RKO (cell line): ENCODE results near the gene NOP56.
"Not testable (repeated sequence)": the region's sequence is repeated elsewhere in the genome, so short reads cannot be mapped to it uniquely, and the experiment has no call there.

Experiments
- DNase-seq: peaks from one replicate; pipeline ENCODE4 v3.0.0-alpha.2; 2016; ENCODE audit warnings: low spot score

Gene NOP56

GRCh38 chr20:2643708-2644107 is 8.7 kb upstream of the NOP56 start:
- DNase-seq: no peak

DNA sequence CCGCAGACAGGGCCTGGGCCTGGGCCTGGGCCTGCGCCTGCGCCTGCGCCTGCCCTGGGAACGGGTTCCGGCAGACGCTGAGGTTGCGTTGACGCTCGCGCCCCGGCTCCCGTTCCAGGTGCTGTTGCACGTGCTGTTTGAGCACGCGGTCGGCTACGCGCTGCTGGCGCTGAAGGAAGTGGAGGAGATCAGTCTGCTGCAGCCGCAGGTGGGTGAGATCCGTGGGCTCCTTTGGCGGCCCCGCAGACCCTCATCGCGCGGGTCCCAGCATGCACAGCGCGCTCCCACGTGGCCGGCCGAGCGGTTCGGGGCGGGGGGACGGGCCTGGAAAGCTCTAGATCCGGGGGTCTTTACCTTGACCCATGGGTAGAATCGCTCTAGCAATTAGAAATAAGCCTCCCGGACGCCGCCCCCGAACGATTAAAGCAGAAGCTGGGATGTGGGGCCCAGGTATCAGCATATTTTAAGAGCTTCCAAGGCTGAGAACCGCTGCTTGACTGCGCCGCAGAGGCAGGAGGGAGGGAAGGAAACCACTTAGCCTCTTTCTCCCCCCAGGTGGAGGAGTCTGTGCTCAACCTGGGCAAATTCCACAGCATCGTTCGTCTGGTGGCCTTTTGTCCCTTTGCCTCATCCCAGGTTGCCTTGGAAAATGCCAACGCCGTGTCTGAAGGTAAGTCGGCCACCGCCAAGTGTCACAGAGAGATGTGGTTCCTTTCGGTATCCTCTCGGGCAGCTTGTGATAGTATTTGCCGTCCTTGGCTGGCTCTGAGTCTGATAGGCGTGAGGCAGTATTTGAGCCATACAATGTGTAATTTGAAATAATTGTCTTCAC is 508 bp downstream of the NOP56 start:
- no peak for DNase-seq

GRCh38 chr20:2653556-2654383 is 1.3 kb downstream of the NOP56 start:
- peak; percentile 43 for DNase-seq

GRCh38 chr20:2654384-2654822 is 2.0 kb downstream of the NOP56 start:
- DNase-seq: peak; percentile 43

DNA sequence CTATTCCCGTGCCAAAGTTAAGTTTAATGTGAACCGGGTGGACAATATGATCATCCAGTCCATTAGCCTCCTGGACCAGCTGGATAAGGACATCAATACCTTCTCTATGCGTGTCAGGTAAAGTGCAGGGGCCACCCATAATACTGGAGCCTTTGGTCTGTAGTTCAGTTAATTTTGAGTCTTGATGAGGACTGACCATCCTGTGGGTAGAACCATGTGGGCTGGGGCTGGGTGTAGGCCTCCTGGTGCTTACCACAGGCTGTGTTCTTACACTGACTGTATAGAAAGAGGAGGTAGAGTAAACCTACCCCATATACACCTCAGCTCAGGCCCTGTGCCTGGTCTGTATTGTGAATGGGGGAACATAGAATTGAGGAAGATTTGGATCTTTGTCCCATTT is 2.4 kb downstream of the NOP56 start:
- DNase-seq: no peak

- no peak for DNase-seq
These were observed 3.1 kb downstream of the NOP56 start for GRCh38 chr20:2655331-2656116.

DNA sequence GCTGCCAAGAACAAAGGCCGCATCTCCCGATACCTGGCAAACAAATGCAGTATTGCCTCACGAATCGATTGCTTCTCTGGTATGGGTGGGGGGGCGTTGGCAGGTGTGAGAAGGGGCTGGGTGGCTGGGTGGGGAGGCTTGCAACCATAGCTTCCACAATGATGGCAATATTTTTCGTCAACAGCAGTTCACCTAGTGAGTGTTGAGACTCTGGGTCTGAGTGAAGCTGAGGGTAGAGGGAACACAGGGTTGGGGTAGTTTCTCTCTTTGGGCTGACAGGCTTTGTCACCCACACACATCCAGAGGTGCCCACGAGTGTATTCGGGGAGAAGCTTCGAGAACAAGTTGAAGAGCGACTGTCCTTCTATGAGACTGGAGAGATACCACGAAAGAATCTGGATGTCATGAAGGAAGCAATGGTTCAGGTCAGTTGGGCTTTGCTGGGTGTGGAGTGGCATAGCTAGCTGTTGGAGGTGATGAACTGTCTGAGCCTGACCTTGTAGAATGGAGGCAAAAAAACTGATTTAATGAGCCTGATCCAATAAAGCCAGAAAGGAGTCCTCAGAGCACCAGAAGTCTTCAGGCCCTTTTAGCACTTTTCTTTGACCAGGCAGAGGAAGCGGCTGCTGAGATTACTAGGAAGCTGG is 4.2 kb downstream of the NOP56 start:
- DNase-seq: no peak

- no peak for DNase-seq
These were observed 4.8 kb downstream of the NOP56 start for GRCh38 chr20:2657241-2657640.

DNA sequence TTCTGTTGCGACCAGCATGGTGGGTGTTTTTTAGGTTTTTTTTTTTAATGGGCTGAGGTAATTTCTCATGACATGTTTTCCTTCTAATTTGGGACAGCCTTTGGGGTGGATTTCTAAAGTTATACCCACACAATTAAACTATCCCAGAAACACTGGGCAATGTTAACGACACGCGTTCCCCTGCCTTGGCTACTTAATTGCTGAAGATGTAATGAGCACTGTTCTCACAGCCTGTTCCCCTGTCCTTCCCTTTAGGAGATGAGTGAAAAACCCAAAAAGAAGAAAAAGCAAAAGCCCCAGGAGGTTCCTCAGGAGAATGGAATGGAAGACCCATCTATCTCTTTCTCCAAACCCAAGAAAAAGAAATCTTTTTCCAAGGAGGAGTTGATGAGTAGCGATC is 5.2 kb downstream of the NOP56 start:
- no peak for DNase-seq

DNA sequence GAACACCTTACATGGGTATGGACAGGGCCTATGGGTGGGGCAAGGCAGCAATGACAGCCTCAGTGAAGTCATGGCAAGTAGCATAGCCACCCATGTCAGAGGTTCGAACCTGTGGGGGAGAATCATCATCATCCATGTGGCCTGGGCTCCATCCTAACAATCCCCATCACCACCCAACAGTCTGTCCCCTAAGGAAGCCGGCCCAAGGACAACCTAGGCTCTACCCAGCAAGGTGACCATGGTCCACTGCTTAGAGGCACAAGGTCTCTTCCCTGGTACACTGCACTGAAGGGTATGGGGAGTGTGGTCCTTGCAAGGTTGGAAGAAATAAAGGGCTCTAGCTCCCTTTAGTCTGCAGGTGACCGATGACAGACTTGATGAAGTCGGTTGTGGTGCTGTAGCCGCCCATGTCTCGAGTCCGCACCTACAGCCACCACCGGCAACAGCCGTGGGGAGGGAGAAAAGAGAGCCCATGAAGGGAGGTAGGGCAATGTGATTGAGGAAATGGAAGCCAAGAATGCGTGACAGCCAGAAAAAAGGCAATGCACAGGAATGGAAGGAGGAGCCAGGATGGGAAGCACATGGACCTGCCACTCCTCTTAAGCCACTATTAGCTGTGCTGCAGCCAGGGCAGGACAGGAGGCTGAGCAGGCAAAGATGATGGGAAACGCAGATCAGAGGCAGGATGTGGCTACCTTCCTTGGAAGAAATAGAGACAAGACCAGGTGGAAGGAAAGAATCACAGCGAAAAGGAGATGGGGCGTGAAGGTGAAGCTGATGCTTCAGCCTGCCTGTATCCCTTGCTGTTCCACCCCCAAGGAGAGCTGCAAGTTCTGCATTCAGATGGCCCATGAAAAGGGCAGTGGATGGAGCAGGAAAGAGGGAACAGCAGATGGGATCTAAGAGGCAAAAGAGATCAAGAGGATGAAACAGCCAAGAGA is 6.3 kb downstream of the NOP56 start:
- DNase-seq: peak; percentile 69

GRCh38 chr20:2659547-2659946 is 7.1 kb downstream of the NOP56 start:
- no peak for DNase-seq

DNA sequence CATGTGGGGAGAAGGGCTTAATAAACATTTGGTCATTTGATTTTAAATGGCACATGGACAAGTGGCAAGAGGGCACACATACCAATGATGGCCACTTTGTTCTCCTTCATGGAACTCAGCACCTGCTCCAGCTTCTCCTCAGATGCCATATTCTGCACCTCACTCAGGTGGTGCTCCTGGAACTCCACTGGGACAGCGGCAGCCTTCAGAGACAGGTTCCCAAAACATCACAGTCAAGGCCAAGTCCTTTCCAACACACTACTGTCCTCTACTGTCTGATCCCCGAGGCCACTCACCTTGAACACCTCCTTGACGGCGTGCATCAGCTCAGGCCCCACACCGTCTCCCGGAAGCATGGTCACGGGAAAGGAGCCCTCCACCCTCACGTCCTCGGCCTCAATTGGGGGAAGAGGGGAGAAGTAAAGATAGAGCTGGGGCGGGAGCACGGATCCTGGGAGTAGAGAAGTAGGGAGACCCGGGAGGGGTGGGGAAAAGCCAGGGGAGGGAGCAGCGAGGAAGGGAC is 11.0 kb downstream of the NOP56 start:
- no peak for DNase-seq

DNA sequence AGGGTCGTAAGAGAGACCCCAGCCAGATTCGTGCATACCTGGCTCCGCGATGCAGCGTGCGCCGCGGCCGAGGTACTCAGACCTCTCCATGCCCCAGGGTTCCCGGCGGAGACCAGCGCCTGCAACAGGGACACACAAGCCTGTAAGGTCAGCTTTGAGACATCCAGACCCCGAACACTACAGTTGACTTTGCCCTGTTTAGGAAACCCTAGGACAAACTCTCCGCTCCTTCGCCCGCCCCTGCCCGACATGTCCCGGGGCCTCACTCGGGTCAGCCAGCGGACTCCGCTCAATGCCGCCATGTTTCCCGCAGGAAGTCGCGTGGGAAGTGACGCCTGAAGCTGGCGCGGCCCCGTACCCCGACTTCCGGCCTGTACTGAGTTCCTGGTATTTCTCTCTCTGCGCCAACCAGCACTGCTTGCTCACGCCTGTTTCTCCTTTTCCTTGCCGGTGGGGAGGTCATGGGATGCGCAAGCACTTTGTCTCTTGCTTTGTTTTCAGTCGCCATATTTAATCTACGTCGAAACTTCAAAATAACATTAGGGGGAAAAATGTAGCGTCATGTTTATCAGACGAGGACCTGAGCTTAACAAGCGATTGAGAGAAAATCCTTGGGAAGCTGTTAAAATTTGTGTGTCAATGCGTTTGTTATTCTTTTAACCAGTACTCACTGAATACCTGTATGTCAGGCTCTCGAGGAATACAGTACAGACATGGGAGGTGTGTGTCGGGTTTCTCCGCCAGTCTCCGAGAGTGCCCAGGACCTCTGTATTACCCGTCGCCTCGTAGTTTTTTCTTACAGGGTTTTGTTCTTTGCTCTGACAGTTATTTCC is 11.7 kb downstream of the NOP56 start, which contains the start of gene IDH3B:
IDH3B (minus strand) TSS at position 330 of the 833 bp plus-strand sequence; CDS start at position 302, 28 bp downstream.
- peak; percentile 97 for DNase-seq

DNA sequence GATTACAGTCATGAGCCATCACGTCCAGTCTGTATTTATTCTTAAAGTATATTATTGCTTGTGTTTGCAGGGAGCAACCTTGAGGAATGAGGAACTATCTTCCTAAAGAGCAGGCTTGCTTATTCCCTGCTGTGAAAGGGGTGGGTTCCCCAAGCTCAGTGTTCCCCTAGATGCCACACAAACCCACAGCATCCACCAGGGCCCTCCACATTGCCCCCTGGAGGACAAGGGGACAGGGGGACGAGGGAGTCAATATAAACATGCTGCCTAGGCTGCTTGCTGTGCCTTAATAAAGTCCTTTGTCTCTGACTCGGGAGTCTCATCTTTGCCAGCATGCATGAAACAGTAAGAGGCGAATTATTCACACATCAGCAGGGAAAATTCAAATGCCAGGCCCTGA is 19.5 kb downstream of the NOP56 start:
- DNase-seq: no peak

- DNase-seq: no peak
These were observed 20.0 kb downstream of the NOP56 start for GRCh38 chr20:2672446-2672845.

- no peak for DNase-seq
These were observed 21.0 kb downstream of the NOP56 start for GRCh38 chr20:2673453-2673852.

GRCh38 chr20:2680046-2680445 is 27.6 kb downstream of the NOP56 start:
- DNase-seq: no peak

DNA sequence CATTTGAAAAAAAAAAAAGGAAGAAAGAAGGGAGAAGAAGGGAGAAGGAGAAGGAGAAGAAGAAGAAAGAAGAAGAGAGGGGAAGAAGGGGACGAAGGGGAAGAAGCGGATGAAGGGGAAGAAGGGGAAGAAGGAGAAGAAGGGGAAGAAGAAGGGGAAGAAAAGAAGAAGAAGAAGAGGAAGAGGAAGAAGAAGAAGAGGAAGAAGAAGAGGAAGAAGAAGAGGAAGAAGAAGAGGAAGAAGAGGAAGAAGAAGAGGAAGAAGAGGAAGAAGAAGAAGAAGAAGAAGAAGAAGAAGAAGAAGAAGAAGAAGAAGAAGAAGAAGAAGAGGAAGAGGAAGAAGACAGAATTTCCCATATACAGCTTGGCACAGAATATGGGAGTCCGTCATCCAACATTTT is 29.6 kb downstream of the NOP56 start:
- DNase-seq: not testable (repeated sequence)

DNA sequence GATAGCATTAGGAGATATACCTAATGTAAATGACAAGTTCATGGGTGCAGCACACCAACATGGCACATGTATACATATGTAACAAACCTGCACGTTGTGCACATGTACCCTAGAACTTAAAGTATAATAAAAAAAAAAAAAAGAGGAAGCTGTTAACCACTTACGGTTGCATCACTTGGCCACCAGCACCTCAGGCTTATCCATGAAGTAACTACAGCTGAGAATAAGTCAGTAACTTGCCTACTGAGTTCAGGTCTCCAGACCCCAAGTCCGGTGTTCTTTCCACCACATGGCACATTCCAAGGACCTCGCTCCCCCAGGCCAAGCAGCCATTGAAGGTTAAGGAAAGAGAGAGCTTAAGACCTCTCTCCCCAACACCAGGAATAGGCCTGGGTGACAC is 32.4 kb downstream of the NOP56 start:
- not testable (repeated sequence) for DNase-seq
